SK-N-SH (cell line): ENCODE results near the gene RAB21.

Experiments used
- CTCF ChIP-seq: fragments of 200-600 bp; sonication (generic); IDR thresholded peaks from 2 replicates; pipeline ENCODE4 v1.6.1; 2017; ENCODE audit warnings: antibody characterized with exemption, mild to moderate bottlenecking, moderate library complexity
- EP300 ChIP-seq, 2 experiments: IDR thresholded peaks; 2 replicates each; pipeline versions ENCODE4 v1.4.0 to v1.6.1; 2012; ENCODE audit warnings: borderline replicate concordance in 1 of 2, low read depth in 1 of 2, low read length in 1 of 2
- EZH2phosphoT487 ChIP-seq: fragments of 200-600 bp; sonication (generic); IDR thresholded peaks from 2 replicates; pipeline ENCODE4 v1.6.1; 2017; ENCODE audit warnings: low read depth, mixed run types, mild to moderate bottlenecking, antibody characterized with exemption, moderate library complexity, borderline replicate concordance
- FOXJ3 ChIP-seq: sonication (generic); formaldehyde crosslinking; IDR thresholded peaks from 2 replicates; pipeline ENCODE4 v1.5.1; 2020; ENCODE audit warnings: mild to moderate bottlenecking, missing genetic modification reagents
- GABPA ChIP-seq: IDR thresholded peaks from 2 replicates; pipeline ENCODE4 v1.4.0; 2012; ENCODE audit warnings: low read depth, mild to moderate bottlenecking
- NFIC ChIP-seq: IDR thresholded peaks from 2 replicates; pipeline ENCODE4 v1.4.0; 2012; ENCODE audit warnings: borderline replicate concordance
- PBX3 ChIP-seq: IDR thresholded peaks from 2 replicates; pipeline ENCODE4; 2012
- RAD21 ChIP-seq: IDR thresholded peaks from 2 replicates; pipeline ENCODE4 v1.6.1; 2012; ENCODE audit warnings: mild to moderate bottlenecking, low read length
- RCOR1 ChIP-seq: fragments of 150-350 bp; IDR thresholded peaks from 2 replicates; pipeline ENCODE4 v1.6.1; 2017; ENCODE audit warnings: antibody characterized with exemption, low read length
- TCF12 ChIP-seq: IDR thresholded peaks from 2 replicates; pipeline ENCODE4 v1.4.0; 2012
- YY1 ChIP-seq: IDR thresholded peaks from 2 replicates; pipeline ENCODE4 v1.4.0; 2012; ENCODE audit warnings: low read depth, mild to moderate bottlenecking
- TF ChIP-seq, protein P1 (sequence below): fragments of 150-350 bp; IDR thresholded peaks from 2 replicates; pipeline ENCODE4 v1.6.1; 2016; ENCODE audit warnings: mild to moderate bottlenecking, low read depth, low read length
- TF ChIP-seq, protein P2 (sequence below): IDR thresholded peaks from 2 replicates; pipeline ENCODE4 v1.4.0; 2012; ENCODE audit warnings: low read depth, borderline replicate concordance
- TF ChIP-seq, protein P3 (sequence below): IDR thresholded peaks from 2 replicates; pipeline ENCODE4 v1.4.0; 2012; ENCODE audit warnings: low read depth

GRCh38 chr12:71731439-71732356, 23.0 kb upstream of the RAB21 start:
- TF ChIP-seq CTCF: no peak
- TF ChIP-seq FOXJ3 (CRISPR knock-in tag): no peak
- TF ChIP-seq YY1: no peak
- no peak for TF ChIP-seq EP300 (IDR thresholded peaks at IDR 0.05; ENCODE audit: borderline replicate concordance in 1 of 2, low read depth in 1 of 2, low read length in 1 of 2)
- TF ChIP-seq, protein P1, sequence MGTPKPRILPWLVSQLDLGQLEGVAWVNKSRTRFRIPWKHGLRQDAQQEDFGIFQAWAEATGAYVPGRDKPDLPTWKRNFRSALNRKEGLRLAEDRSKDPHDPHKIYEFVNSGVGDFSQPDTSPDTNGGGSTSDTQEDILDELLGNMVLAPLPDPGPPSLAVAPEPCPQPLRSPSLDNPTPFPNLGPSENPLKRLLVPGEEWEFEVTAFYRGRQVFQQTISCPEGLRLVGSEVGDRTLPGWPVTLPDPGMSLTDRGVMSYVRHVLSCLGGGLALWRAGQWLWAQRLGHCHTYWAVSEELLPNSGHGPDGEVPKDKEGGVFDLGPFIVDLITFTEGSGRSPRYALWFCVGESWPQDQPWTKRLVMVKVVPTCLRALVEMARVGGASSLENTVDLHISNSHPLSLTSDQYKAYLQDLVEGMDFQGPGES: no peak
- TF ChIP-seq, protein P2, sequence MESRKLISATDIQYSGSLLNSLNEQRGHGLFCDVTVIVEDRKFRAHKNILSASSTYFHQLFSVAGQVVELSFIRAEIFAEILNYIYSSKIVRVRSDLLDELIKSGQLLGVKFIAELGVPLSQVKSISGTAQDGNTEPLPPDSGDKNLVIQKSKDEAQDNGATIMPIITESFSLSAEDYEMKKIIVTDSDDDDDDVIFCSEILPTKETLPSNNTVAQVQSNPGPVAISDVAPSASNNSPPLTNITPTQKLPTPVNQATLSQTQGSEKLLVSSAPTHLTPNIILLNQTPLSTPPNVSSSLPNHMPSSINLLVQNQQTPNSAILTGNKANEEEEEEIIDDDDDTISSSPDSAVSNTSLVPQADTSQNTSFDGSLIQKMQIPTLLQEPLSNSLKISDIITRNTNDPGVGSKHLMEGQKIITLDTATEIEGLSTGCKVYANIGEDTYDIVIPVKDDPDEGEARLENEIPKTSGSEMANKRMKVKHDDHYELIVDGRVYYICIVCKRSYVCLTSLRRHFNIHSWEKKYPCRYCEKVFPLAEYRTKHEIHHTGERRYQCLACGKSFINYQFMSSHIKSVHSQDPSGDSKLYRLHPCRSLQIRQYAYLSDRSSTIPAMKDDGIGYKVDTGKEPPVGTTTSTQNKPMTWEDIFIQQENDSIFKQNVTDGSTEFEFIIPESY: no peak
- no peak for TF ChIP-seq PBX3
- no peak for TF ChIP-seq GABPA
- TF ChIP-seq NFIC: no peak
- TF ChIP-seq RCOR1: no peak
- TF ChIP-seq RAD21: no peak
- TF ChIP-seq, protein P3, sequence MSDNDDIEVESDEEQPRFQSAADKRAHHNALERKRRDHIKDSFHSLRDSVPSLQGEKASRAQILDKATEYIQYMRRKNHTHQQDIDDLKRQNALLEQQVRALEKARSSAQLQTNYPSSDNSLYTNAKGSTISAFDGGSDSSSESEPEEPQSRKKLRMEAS: no peak
- no peak for TF ChIP-seq EZH2phosphoT487
- no peak for TF ChIP-seq TCF12
